CD14-positive monocyte (primary cell): ENCODE measurements around the gene XPO4. TPM values are rescaled to one million over a fixed set of nuclear protein-coding genes. Genes with fewer than 3 reads are reported as not detected.

Experiments
- DNase-seq, 3 donors: peaks; one replicate each; pipeline ENCODE4 v3.0.0-alpha.2; 2011 to 2022
- H2AFZ ChIP-seq: 2 replicates; pipeline ENCODE4 v1.6.0; 2012; ENCODE audit warnings: mild to moderate bottlenecking, low read depth, low read length, inconsistent platforms; ENCODE audit not compliant: insufficient read depth, poor library complexity, severe bottlenecking
- H3K27ac ChIP-seq, 2 donors: 1 replicate in 1 of 2; 2 replicates in 1 of 2; pipeline ENCODE4 v1.5.1; 2012 to 2013; ENCODE audit warnings: low read length in 2 of 2, control low read depth in 1 of 2, inconsistent platforms in 1 of 2, low read depth in 1 of 2, mild to moderate bottlenecking in 1 of 2
- H3K27me3 ChIP-seq, 2 donors: one replicate each; pipeline versions ENCODE4 v1.6.0 to v1.6.1; 2011 to 2013; ENCODE audit warnings: low read length in 2 of 2; ENCODE audit not compliant: control insufficient read depth in 2 of 2, insufficient read depth in 2 of 2
- H3K36me3 ChIP-seq, 2 donors: replicated peaks in 1 of 2; 1 replicate in 1 of 2; 2 replicates in 1 of 2; pipeline versions ENCODE4 v1.5.1 to v1.6.1; 2012 to 2013; ENCODE audit warnings: low read length in 2 of 2, control low read depth in 1 of 2, inconsistent platforms in 1 of 2, mild to moderate bottlenecking in 1 of 2; ENCODE audit not compliant: insufficient read depth in 2 of 2, control insufficient read depth in 1 of 2
- H3K4me1 ChIP-seq, 2 donors: 1 replicate in 1 of 2; 2 replicates in 1 of 2; pipeline versions ENCODE4 v1.5.1 to v1.6.1; 2012 to 2013; ENCODE audit warnings: low read length in 2 of 2, control low read depth in 1 of 2, inconsistent platforms in 1 of 2, mild to moderate bottlenecking in 1 of 2, moderate library complexity in 1 of 2; ENCODE audit not compliant: insufficient read depth in 2 of 2, control insufficient read depth in 1 of 2
- H3K4me2 ChIP-seq: replicated peaks from 2 replicates; pipeline ENCODE3; 2012; ENCODE audit warnings: low read length, moderate library complexity, mild to moderate bottlenecking; ENCODE audit not compliant: poor library complexity, severe bottlenecking; ENCODE audit errors: extremely low read depth
- H3K4me3 ChIP-seq, 3 experiments: fragments of 200-600 bp in 1 of 3; sonication (generic) in 1 of 3; replicated peaks in 1 of 3; 1 replicate in 2 of 3; 2 replicates in 1 of 3; pipeline ENCODE4 v1.5.1; 2011 to 2013; ENCODE audit warnings: low read length in 3 of 3, mild to moderate bottlenecking in 3 of 3, control low read depth in 2 of 3, low read depth in 2 of 3, inconsistent platforms in 1 of 3, moderate library complexity in 1 of 3
- H3K79me2 ChIP-seq: 2 replicates; pipeline ENCODE4 v1.6.0; 2012; ENCODE audit warnings: mild to moderate bottlenecking, control low read depth, inconsistent platforms, low read length, moderate library complexity; ENCODE audit not compliant: insufficient read depth
- H3K9ac ChIP-seq: 2 replicates; pipeline ENCODE4 v1.6.0; 2017; ENCODE audit warnings: low read length, mild to moderate bottlenecking; ENCODE audit not compliant: insufficient read depth, poor library complexity, severe bottlenecking
- H3K9me3 ChIP-seq, 2 donors: replicated peaks in 1 of 2; 1 replicate in 1 of 2; 2 replicates in 1 of 2; pipeline versions ENCODE4 v1.5.1 to v1.6.1; 2012 to 2013; ENCODE audit warnings: low read length in 2 of 2, control low read depth in 1 of 2; ENCODE audit not compliant: control insufficient read depth in 1 of 2, insufficient read depth in 1 of 2
- H4K20me1 ChIP-seq: 2 replicates; pipeline ENCODE4 v1.6.0; 2012; ENCODE audit warnings: mild to moderate bottlenecking, low read length, control low read depth, moderate library complexity; ENCODE audit not compliant: insufficient read depth
- H3K27ac Mint-ChIP-seq, 7 donors: one replicate each; pipeline ENCODE4 v1.8.0; 2020; ENCODE audit warnings: mild to moderate bottlenecking in 7 of 7, mixed read lengths in 7 of 7, moderate library complexity in 6 of 7, inconsistent platforms in 2 of 7
- H3K27me3 Mint-ChIP-seq, 3 donors: one replicate each; pipeline ENCODE4 v1.8.0; 2021 to 2022; ENCODE audit warnings: low read depth in 3 of 3, mild to moderate bottlenecking in 3 of 3, mixed read lengths in 3 of 3, moderate library complexity in 3 of 3, inconsistent platforms in 1 of 3
- H3K36me3 Mint-ChIP-seq, 2 donors: one replicate each; pipeline ENCODE4 v1.8.0; 2020; ENCODE audit warnings: mixed read lengths in 2 of 2, inconsistent platforms in 1 of 2, mild to moderate bottlenecking in 1 of 2
- H3K4me1 Mint-ChIP-seq: one replicate; pipeline ENCODE4 v1.8.0; 2020; ENCODE audit warnings: mild to moderate bottlenecking, mixed read lengths
- H3K4me3 Mint-ChIP-seq, 2 donors: one replicate each; pipeline ENCODE4 v1.8.0; 2020; ENCODE audit warnings: mild to moderate bottlenecking in 2 of 2, mixed read lengths in 2 of 2, moderate library complexity in 1 of 2
- H3K9me3 Mint-ChIP-seq, 7 donors: one replicate each; pipeline ENCODE4 v1.8.0; 2020 to 2022; ENCODE audit warnings: mixed read lengths in 7 of 7, mild to moderate bottlenecking in 6 of 7, moderate library complexity in 6 of 7, inconsistent platforms in 2 of 7
- CTCF ChIP-seq: fragments of 200-600 bp; IDR thresholded peaks from one replicate; pipeline ENCODE4 v1.8.0; 2022; ENCODE audit warnings: antibody characterized with exemption, mild to moderate bottlenecking
- WGBS: methylation state at CpG from one replicate; pipeline ENCODE4 v1.1.5; 2013; ENCODE audit warnings: missing lambda C conversion rate; ENCODE audit not compliant: insufficient coverage; 5-methylcytosine and 5-hydroxymethylcytosine counted together
- intact Hi-C, 2 donors: fragments of 100-400 bp; cut with micrococcal nuclease; formaldehyde crosslinking; loops; one replicate each; pipeline versions ENCODE4 v1.15.0 to v1.15.1; 2023
- polyA plus RNA-seq, 3 donors: library from polyadenylated mRNA; depleted of rRNA in 1 of 3; unstranded in 2 of 3; stranded (reverse) in 1 of 3; fragments of 300-500 nt in 2 of 3; fragments of >200 nt in 1 of 3; fragmentation: Illumina TruSeq in 2 of 3; gene quantifications; 1 replicate in 2 of 3; 2 replicates in 1 of 3; pipeline ENCODE4 v1.2.3, GENCODE V29; 2012 to 2021

XPO4 gene
- polyA plus RNA-seq, 3 donors, result 2.9 to 4.4 (median 4.0) TPM

- H3K36me3 Mint-ChIP-seq, result peaks cover 15% of the 10 kb centered on the region in 2 donors
- Histone ChIP-seq H3K79me2 (peaks cover under 1% of the 10 kb centered on the region), H3K4me2 (no peak overlapping the region), H2AFZ (no peak overlapping the region), H3K9ac (no peak overlapping the region), H3K36me3 (peaks cover 21 to 31% of the 10 kb centered on the region in 2 donors), H3K27ac (no peak overlapping the region), H4K20me1 (no peaks in the 10 kb centered on the region), H3K4me1 (peaks cover 4 to 6% of the 10 kb centered on the region in 2 donors), H3K4me3 (no peak overlapping the region), H3K27me3 (no peaks in the 10 kb centered on the region), H3K9me3 (no peaks in the 10 kb centered on the region)
- H3K4me3 Mint-ChIP-seq, result no peak overlapping the region
- no CpG with 5 or more reads among the region's 1 CpG for WGBS
- H3K27me3 Mint-ChIP-seq, result peaks cover 0 to 2% (median 0%) of the 10 kb centered on the region in 3 donors
- intact Hi-C loops, result no loop called here
- H3K9me3 Mint-ChIP-seq, result no peaks in the 10 kb centered on the region
- no peak for TF ChIP-seq CTCF
- H3K4me1 Mint-ChIP-seq, result peaks cover 2% of the 10 kb centered on the region
- no peak for DNase-seq
- H3K27ac Mint-ChIP-seq, result no peak overlapping the region
These were observed 124.2 kb downstream of the XPO4 start for GRCh38 chr13:20778311-20778710.

- H3K27ac Mint-ChIP-seq, result no peak overlapping the region
- intact Hi-C loops, result no loop called here
- Histone ChIP-seq H3K27me3 (no peaks in the 10 kb centered on the region), H3K27ac (no peak overlapping the region), H3K4me2 (no peak overlapping the region), H3K36me3 (peaks cover 11 to 15% of the 10 kb centered on the region in 2 donors), H3K4me3 (no peak overlapping the region), H4K20me1 (no peaks in the 10 kb centered on the region), H3K79me2 (peaks cover 12% of the 10 kb centered on the region), H3K9me3 (no peaks in the 10 kb centered on the region), H3K9ac (no peak overlapping the region), H2AFZ (no peak overlapping the region), H3K4me1 (peaks cover 15 to 17% of the 10 kb centered on the region in 2 donors)
- H3K27me3 Mint-ChIP-seq, result peaks cover 0 to 5% (median 0%) of the 10 kb centered on the region in 3 donors
- no peaks in the 10 kb centered on the region for H3K9me3 Mint-ChIP-seq
- peaks cover 8 to 11% of the 10 kb centered on the region in 2 donors for H3K36me3 Mint-ChIP-seq
- peaks cover 11% of the 10 kb centered on the region for H3K4me1 Mint-ChIP-seq
- no peak for DNase-seq
- no CpG with 5 or more reads among the region's 1 CpG for WGBS
- TF ChIP-seq CTCF, result no peak
- H3K4me3 Mint-ChIP-seq, result no peak overlapping the region
These were observed 125.8 kb downstream of the XPO4 start for GRCh38 chr13:20776751-20777150.
